Measurements from ENCODE around the gene CNTFR. TPM values are rescaled to one million over a fixed set of nuclear protein-coding genes. Genes with fewer than 3 reads are reported as not detected.

The CNTFR gene
- total RNA-seq, 1 experiment from 2014 or later: 2.7 TPM

DNA sequence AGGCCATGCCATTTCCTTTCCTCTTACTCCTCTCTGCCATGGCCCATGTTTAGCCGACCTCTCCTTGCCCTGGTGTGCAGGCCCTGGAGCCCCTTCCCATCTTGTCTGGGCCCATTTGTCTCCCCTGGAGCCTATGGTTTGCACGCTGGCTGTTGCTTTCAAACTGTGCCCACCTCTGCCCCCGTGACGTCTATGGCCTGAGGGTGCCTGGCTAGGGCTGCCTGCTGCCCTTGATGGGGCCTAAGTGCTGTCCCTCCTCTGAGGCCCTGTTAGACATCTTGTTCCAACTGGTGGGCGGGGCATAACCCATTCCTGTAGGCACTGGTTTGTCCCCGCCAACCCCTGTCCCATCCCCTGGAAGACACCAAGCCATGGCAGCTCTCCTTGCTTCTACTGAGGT, 44.0 kb downstream of the CNTFR start:
- TF ChIP-seq SIN3A (IDR thresholded peaks at IDR 0.05; ENCODE audit: borderline replicate concordance, insufficient read depth, low read depth, low read length): no peak
- intact Hi-C loops (cut with micrococcal nuclease; ENCODE audit: unreplicated experiment) (loop anchor here (5.0 kb wide), 1 partner anchor 143 kb away; no protein-coding TSS in a partner anchor), in situ Hi-C loops (cut with HindIII; ENCODE audit: low pct_unique_long_range_greater_than_20kb, low sequenced_read_pairs) (no loop called here)
- Histone ChIP-seq H3K27me3 (ENCODE audit: control insufficient read depth, insufficient read depth, low read length) (0 out of 2 replicates have a peak, but pooled peaks cover 2% of the 10 kb centered on the region), H3K4me1 (ENCODE audit: control insufficient read depth, insufficient read depth, low read length) (no peaks in the 10 kb centered on the region), H3K36me3 (ENCODE audit: control insufficient read depth, insufficient read depth, low read length) (no peaks in the 10 kb centered on the region), H3K27ac (ENCODE audit: low read length) (no peak overlapping the region), H3K9me3 (ENCODE audit: control insufficient read depth, insufficient read depth, low read depth, low read length) (no peaks in the 10 kb centered on the region), H3K4me3 (ENCODE audit: low read depth in 2 of 2, low read length in 2 of 2) (no peak overlapping the region)
- no TSS peak for BruUV-seq (replicated peaks)
- POLR2A ChIA-PET: no interaction called here
- no peak for ATAC-seq
- no peak for DNase-seq (ENCODE audit: low read depth, low spot score)
- CTCF ChIA-PET: no interaction called here

DNA sequence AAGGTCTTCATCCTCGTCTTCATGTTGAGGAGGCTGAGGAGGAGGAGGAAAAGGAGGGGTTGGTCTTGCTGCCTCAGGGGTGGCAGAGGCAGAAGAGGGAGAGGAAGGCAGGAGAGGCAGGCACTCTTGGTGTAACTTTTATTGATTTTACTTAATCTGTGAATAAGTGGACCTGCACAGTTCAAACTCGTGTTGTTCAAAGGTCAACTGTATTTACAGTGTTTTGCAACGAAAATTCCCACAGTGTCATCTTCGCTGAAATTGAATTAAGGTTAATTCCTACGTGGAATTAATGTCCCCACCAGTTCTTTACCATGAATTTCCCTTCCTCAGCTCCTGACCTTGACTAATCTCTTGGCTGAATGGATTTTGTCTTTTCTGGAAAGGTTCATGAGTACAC, 45.5 kb downstream of the CNTFR start:
- no peak for DNase-seq (ENCODE audit: low read depth, low spot score)
- ChIA-PET POLR2A (interaction anchor here (0.7 kb wide), 1 partner anchor 26 kb away, joined by 8 read pairs; no protein-coding TSS in a partner anchor), CTCF (no interaction called here)
- in situ Hi-C loops (cut with HindIII; ENCODE audit: low pct_unique_long_range_greater_than_20kb, low sequenced_read_pairs) (no loop called here), intact Hi-C loops (cut with micrococcal nuclease; ENCODE audit: unreplicated experiment) (no loop called here)
- BruUV-seq (replicated peaks): no TSS peak
- Histone ChIP-seq H3K9me3 (ENCODE audit: control insufficient read depth, insufficient read depth, low read depth, low read length) (no peaks in the 10 kb centered on the region), H3K36me3 (ENCODE audit: control insufficient read depth, insufficient read depth, low read length) (no peaks in the 10 kb centered on the region), H3K4me1 (ENCODE audit: control insufficient read depth, insufficient read depth, low read length) (no peaks in the 10 kb centered on the region), H3K4me3 (ENCODE audit: low read depth in 2 of 2, low read length in 2 of 2) (no peak overlapping the region), H3K27ac (ENCODE audit: low read length) (no peak overlapping the region), H3K27me3 (ENCODE audit: control insufficient read depth, insufficient read depth, low read length) (0 out of 2 replicates have a peak, but pooled peaks cover 2% of the 10 kb centered on the region)
- no peak for TF ChIP-seq SIN3A (IDR thresholded peaks at IDR 0.05; ENCODE audit: borderline replicate concordance, insufficient read depth, low read depth, low read length)
- TF ChIP-seq, protein P1, sequence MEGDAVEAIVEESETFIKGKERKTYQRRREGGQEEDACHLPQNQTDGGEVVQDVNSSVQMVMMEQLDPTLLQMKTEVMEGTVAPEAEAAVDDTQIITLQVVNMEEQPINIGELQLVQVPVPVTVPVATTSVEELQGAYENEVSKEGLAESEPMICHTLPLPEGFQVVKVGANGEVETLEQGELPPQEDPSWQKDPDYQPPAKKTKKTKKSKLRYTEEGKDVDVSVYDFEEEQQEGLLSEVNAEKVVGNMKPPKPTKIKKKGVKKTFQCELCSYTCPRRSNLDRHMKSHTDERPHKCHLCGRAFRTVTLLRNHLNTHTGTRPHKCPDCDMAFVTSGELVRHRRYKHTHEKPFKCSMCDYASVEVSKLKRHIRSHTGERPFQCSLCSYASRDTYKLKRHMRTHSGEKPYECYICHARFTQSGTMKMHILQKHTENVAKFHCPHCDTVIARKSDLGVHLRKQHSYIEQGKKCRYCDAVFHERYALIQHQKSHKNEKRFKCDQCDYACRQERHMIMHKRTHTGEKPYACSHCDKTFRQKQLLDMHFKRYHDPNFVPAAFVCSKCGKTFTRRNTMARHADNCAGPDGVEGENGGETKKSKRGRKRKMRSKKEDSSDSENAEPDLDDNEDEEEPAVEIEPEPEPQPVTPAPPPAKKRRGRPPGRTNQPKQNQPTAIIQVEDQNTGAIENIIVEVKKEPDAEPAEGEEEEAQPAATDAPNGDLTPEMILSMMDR (IDR thresholded peaks at IDR 0.05): no peak
- no peak for TF ChIP-seq POLR2AphosphoS5 (IDR thresholded peaks at IDR 0.05; ENCODE audit: low read depth, low read length)
- TF ChIP-seq REST (IDR thresholded peaks at IDR 0.05; ENCODE audit: insufficient read depth in 1 of 2, low read depth in 2 of 2, low read length in 1 of 2): no peak
- TF ChIP-seq TCF7L2 (IDR thresholded peaks at IDR 0.05; ENCODE audit: low read depth, low read length): no peak
- ATAC-seq: no peak

GRCh38 chr9:34541540-34541939, 48.0 kb downstream of the CNTFR start:
- ATAC-seq: no peak
- no peak for TF ChIP-seq REST (IDR thresholded peaks at IDR 0.05; ENCODE audit: insufficient read depth in 1 of 2, low read depth in 2 of 2, low read length in 1 of 2)
- no peak for TF ChIP-seq POLR2AphosphoS5 (IDR thresholded peaks at IDR 0.05; ENCODE audit: low read depth, low read length)
- TF ChIP-seq SIN3A (IDR thresholded peaks at IDR 0.05; ENCODE audit: borderline replicate concordance, insufficient read depth, low read depth, low read length): no peak
- TF ChIP-seq, protein P1 (IDR thresholded peaks at IDR 0.05): no peak
- TF ChIP-seq TCF7L2 (IDR thresholded peaks at IDR 0.05; ENCODE audit: low read depth, low read length): no peak
- no peaks in the 10 kb centered on the region for H3K36me3 ChIP-seq (ENCODE audit: control insufficient read depth, insufficient read depth, low read length)
- no peaks in the 10 kb centered on the region for H3K9me3 ChIP-seq (ENCODE audit: control insufficient read depth, insufficient read depth, low read depth, low read length)
- no peak overlapping the region for H3K27ac ChIP-seq (ENCODE audit: low read length)
- POLR2A ChIA-PET: no interaction called here
- intact Hi-C loops (cut with micrococcal nuclease; ENCODE audit: unreplicated experiment) (no loop called here), in situ Hi-C loops (cut with HindIII; ENCODE audit: low pct_unique_long_range_greater_than_20kb, low sequenced_read_pairs) (no loop called here)
- H3K27me3 ChIP-seq (ENCODE audit: control insufficient read depth, insufficient read depth, low read length): 0 out of 2 replicates have a peak, but pooled peaks cover 2% of the 10 kb centered on the region
- CTCF ChIA-PET: interaction anchor here (0.6 to 0.7 kb wide), 2 partner anchors 64 to 419 kb away, joined by 4 read pairs; no protein-coding TSS in a partner anchor
- no peaks in the 10 kb centered on the region for H3K4me1 ChIP-seq (ENCODE audit: control insufficient read depth, insufficient read depth, low read length)
- DNase-seq (ENCODE audit: low read depth, low spot score): no peak
- BruUV-seq (replicated peaks): no TSS peak
- no peak overlapping the region for H3K4me3 ChIP-seq (ENCODE audit: low read depth in 2 of 2, low read length in 2 of 2)
